HEK293T (cell line): ENCODE data around the gene TEF.

Experiments
- BHLHE40 ChIP-seq: fragments of 450-650 bp; IDR thresholded peaks from 2 replicates; pipeline ENCODE4 v1.6.1; 2016; ENCODE audit warnings: mild to moderate bottlenecking, moderate library complexity, borderline replicate concordance
- CTBP1 ChIP-seq: fragments of 450-650 bp; IDR thresholded peaks from 2 replicates; pipeline ENCODE4 v1.6.1; 2016; ENCODE audit warnings: borderline replicate concordance
- ELF4 ChIP-seq: fragments of 450-650 bp; IDR thresholded peaks from 2 replicates; pipeline ENCODE4 v1.6.1; 2017; ENCODE audit warnings: antibody characterized with exemption
- FOXA1 ChIP-seq: fragments of 450-650 bp; IDR thresholded peaks from 2 replicates; pipeline ENCODE4 v1.6.1; 2016; ENCODE audit warnings: mild to moderate bottlenecking
- FOXK2 ChIP-seq: fragments of 450-650 bp; IDR thresholded peaks from 2 replicates; pipeline ENCODE4 v1.6.1; 2016; ENCODE audit warnings: mild to moderate bottlenecking
- FOXM1 ChIP-seq: fragments of 450-650 bp; IDR thresholded peaks from 2 replicates; pipeline ENCODE4 v1.6.1; 2017; ENCODE audit warnings: mild to moderate bottlenecking, borderline replicate concordance
- HDGF ChIP-seq: fragments of 450-650 bp; IDR thresholded peaks from 2 replicates; pipeline ENCODE4 v1.6.1; 2017; ENCODE audit warnings: antibody characterized with exemption, borderline replicate concordance
- L3MBTL2 ChIP-seq: fragments of 450-650 bp; conservative IDR thresholded peaks from 2 replicates; pipeline ENCODE4 v1.6.1; 2016; ENCODE audit warnings: mild to moderate bottlenecking
- NFRKB ChIP-seq: fragments of 450-650 bp; IDR thresholded peaks from 2 replicates; pipeline ENCODE4 v1.6.1; 2016; ENCODE audit warnings: mild to moderate bottlenecking, moderate library complexity
- SP1 ChIP-seq: fragments of 450-650 bp; IDR thresholded peaks from 2 replicates; pipeline ENCODE4 v1.6.1; 2017
- SUZ12 ChIP-seq: fragments of 450-650 bp; IDR thresholded peaks from 2 replicates; pipeline ENCODE4 v1.6.1; 2016; ENCODE audit warnings: mild to moderate bottlenecking
- TARDBP ChIP-seq: fragments of 450-650 bp; IDR thresholded peaks from 2 replicates; pipeline ENCODE4 v1.6.1; 2016

GRCh38 chr22:41382098-41382578 lies 396 bp downstream of the TEF start:
- no peak for TF ChIP-seq L3MBTL2
- TF ChIP-seq HDGF = no peak
- no peak for TF ChIP-seq SP1
- TF ChIP-seq BHLHE40 = no peak
- no peak for TF ChIP-seq ELF4
- no peak for TF ChIP-seq FOXK2
- TF ChIP-seq TARDBP = no peak
- TF ChIP-seq FOXA1 = no peak
- TF ChIP-seq CTBP1 = no peak
- TF ChIP-seq SUZ12 = no peak
- no peak for TF ChIP-seq NFRKB
- no peak for TF ChIP-seq FOXM1
